ENCODE data around the gene CLEC20A.
"Not testable (repeated sequence)": the region's sequence is repeated elsewhere in the genome, so short reads cannot be mapped to it uniquely, and the experiment has no call there.

Gene CLEC20A

DNA sequence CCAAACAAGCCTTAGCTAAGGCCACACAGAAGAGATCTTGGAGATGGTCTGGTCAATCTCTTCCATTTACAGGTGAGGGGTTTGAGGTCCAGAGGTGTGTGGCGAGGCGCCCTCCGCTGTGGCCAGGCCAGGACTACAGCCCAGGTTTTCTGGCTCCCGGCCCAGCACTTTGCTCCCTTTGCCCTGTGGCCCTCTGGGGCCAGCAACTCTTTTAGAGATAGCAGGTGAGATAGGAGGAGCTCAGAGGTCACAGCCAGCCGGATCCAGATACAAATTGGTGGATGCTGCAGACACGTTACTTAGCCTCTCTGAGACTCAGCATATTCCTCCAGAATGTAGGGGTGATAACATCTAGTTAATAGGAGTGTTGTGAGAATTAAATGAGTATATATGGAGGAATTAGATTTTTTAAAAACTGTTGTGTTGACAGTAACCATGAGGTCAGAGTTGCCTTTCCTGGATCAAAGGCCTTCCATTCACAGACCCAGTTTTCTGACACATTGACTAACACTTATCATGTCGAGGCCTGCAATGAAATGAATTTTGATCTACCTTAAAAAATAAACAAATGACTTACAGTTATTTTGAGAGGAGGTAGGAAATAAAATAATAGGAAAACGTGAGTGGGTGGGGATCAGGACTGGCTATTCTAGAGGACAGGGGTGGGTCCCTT lies 32.7 kb upstream of the CLEC20A start:
- peak; percentile 33 for DNase-seq (ENCODE audit: low spot score)

DNA sequence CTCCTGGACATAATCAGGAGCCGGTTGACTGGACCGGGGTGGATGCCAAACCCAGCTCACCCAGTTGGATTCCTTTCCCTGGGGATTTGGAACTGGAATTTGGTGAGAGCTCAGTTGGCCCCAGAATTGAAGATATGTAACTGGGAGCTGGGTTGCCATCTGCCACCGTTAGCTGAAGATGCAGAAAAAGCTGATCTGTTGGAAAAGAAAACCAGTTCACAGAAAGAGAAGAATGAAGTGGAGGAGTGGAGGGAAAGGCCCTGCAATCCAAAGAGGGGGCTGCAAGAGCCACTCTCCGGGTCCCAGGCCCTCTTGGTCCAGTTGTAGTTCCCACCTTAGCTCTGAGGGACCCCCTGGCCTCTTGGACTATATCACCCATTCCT lies 32.2 kb upstream of the CLEC20A start:
- no peak for DNase-seq (ENCODE audit: low spot score)

- no peak for DNase-seq (ENCODE audit: low spot score)
Measured at GRCh38 chr1:178528228-178528952, 31.6 kb upstream of the CLEC20A start.

GRCh38 chr1:178527117-178527516 lies 30.4 kb upstream of the CLEC20A start:
- DNase-seq (ENCODE audit: low spot score): no peak

DNA sequence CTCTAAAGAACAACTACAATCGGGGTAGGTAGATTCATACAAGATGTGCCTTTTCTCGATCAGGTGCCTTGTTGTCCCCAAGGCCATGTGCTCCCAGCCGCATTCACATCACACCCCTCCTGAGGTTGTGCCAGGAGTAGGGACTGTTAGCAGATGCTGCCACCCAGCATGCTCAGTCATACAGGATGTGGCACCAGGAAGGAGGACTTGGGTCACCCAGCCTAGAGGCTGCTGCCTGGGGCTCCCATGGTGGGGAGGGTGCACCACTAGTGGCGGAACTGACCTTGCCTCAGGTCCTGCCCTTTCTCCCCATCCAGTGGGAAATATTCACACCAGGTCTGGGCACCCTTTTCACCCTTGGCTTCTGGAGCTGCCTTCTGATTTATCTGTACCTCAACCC lies 24.5 kb upstream of the CLEC20A start:
- no peak for DNase-seq (ENCODE audit: low spot score)

DNA sequence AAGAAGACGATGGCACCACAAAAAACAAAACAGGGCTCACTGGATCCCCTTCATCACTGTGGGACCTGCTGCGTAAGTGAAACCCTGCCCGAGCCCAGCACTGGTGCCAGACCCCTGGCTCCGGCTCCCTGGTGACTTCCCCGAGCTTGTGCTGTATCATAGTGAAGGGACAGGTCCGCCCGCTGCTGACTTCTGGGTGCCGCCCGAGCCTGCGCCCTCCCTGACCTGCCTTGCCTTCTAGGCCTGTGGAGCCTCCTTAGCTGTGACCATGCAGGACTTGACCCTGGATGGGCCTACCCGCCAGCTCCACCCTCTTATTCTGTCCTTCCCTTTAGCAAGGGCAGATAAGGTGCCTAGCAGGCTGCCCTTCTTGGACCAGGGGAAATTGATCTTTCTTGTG lies 24.0 kb upstream of the CLEC20A start:
- DNase-seq (ENCODE audit: low spot score): no peak

GRCh38 chr1:178518894-178519293 lies 22.1 kb upstream of the CLEC20A start:
- no peak for DNase-seq (ENCODE audit: low spot score)

GRCh38 chr1:178516110-178516509 lies 19.3 kb upstream of the CLEC20A start:
- no peak for DNase-seq (ENCODE audit: low spot score)

DNA sequence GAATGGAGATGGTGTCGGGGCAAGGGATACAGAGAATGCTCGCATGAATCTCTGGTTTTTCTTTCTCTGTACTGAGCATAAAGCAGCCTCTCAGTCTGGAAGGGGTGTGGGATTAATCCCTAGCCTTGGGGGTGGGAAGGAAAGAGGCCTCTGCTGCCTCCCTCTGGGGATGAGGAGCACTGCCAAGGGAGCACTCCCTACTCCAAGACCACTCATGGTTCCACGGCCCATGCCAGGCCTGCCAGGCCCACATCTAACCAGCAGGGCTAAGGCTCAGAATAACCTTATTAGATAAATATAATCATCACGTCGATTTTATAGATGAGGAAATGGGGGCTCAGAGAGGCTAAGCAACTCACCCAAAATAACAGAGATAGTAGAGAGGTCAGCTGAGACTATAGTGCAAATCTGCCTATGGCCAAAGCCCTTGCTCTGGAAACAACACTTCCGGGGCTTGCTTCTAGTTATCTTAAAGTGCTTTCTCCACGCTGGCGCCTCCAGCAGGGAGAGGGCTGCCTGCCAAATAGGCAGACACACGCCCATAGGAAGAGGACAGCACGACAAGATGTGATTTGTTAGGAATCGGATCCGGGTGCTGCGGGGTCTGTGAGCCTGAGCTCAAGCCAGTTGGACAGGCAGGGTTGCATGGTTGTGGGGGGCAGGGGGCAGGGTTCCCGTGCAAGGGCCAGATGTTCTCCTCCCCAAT lies 16.7 kb upstream of the CLEC20A start:
- DNase-seq (ENCODE audit: low spot score): no peak

DNA sequence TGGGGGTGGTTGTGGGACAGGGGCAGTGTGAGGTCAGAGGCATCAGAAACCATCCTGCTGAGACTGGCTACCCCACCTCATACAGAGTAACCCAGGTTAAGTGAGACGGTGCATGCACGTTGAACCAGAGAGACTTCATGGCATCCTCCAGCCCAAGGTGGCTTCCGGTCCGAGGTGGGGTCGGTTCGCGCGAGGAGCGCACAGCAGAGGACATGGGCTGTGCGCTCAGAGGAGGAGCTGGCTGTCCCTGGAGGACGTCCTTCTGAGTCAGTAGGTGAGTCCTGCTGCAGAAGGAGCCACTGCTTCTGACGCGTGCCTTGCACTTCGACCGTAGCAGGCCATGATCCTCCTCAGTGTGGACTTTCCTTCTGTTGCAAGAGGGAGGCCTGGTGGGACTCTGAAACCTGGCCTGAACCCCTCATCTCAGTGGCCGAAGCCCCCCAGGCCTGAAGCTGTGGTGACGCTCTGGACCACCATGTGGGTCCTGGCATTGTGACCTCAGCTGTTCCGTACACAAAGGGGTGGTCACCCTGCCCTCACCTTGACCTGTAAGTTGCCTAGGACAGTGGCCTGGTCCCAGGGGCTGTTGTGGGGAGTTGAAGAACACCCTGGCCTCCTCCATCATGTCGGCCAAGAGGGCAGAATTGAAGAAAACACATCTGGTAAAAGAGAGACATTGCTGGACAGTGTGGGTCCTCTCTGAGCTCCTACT lies 16.0 kb upstream of the CLEC20A start, which contains the start of gene TEX35:
TSS of gene TEX35 (plus strand) at position 544 of the 712 bp plus-strand sequence. CDS start at position 624, 80 bp downstream.
- no peak for DNase-seq (ENCODE audit: low spot score)

GRCh38 chr1:178510155-178510554 lies 13.4 kb upstream of the CLEC20A start:
- DNase-seq (ENCODE audit: low spot score): no peak

- no peak for DNase-seq (ENCODE audit: low spot score)
Measured at GRCh38 chr1:178509414-178510007, 12.7 kb upstream of the CLEC20A start.

DNA sequence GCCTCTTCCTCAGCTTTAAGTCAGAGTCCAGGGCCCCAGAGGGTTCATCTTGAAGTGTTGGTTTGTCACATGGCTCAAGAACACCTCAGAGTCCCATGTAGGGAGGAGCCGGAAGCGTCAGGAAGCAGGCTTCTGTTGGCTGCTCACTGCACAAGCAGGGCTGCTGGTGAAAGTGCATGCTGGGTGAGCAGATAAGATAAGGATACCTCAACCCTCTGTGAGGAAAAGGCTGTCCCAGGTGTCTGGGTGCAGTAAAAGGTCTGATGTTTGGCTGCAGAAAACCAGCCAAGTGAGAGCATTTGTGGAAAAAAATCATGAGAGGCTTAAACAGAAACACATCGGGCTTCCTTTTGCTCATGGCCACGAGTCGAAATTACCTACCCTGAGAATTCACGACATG lies 9.9 kb upstream of the CLEC20A start:
- peak; percentile 40 for DNase-seq (ENCODE audit: low spot score)

DNA sequence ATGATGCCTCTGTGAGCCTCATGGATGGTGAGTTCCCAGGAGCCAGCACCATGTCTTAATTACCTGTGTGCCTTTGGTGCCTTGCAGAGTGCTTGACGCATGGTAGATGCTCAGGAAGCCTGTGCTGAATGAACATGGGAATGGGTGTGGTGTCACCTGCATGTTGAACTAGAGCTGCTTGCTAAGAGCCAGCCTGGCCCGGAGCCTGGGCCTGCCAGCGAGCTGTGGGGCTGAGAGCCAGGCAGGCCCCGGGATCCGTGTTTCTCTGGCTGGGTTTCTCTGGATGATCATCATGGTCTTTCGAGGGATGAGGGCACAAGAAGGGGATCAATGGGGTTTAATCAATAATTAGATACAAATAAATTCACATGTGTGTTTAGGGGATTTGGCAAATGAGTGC lies 9.4 kb upstream of the CLEC20A start:
- DNase-seq (ENCODE audit: low spot score): no peak

DNA sequence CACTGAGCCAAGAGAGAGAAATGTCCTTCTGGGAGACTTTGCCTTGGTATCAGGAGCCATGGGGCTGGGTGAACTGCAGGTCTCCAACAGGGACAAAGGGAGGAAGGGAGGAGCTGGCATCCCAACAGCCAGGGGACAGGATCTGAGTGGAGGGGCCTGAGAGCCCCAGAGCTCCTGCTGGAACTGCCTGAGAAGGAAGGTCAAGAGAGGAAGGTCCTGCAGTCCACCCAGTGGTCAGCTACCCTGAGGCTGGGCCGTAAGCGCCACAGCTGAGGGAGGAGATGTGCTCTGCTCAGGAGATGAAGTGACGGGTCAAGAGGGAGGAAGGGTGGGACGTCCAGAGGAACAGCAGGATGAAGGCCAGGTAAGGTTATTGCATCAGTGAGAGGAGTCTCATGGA lies 7.5 kb upstream of the CLEC20A start:
- DNase-seq (ENCODE audit: low spot score): no peak

DNA sequence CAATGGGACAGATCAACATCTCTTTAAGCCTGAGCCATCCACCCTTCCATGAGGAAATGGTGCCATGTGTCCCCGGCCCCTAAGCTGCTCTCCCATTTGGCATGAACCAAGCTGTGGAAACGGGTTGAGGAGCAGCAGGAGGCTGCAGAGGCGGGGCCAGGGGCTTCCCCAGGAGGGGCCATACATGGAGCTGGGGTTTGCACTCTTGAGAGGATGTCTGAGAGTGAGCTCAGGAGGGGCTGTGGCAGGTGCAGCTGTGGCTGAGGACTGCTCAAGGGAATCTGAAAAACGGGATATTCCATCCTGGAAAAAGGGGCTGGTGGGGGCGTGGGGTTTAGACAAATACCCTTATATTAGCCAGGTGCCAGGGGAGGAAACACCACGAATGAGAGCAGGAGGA lies 7.1 kb upstream of the CLEC20A start:
- DNase-seq (ENCODE audit: low spot score): no peak

GRCh38 chr1:178503316-178503715 lies 6.6 kb upstream of the CLEC20A start:
- not testable (repeated sequence) for DNase-seq (ENCODE audit: low spot score)

DNA sequence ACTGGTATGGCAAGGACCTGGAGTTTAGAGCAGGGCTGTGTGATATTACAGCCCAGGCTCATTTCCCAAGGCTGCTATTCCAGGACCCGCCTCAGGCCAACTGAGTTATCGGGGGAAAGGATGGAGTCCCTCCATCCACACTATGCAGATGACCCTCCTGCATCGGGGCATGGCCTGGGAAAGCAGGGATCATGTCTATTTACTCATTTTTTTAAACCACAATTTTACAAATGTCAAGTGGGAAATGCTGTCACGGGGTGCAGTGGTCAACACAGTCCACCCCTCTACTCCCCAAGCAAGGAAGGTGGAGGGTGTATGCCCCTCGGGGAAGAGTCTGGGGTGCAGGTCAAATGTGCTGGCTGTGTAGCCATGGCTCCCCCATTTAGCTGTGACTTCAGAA lies 6.1 kb upstream of the CLEC20A start:
- no peak for DNase-seq (ENCODE audit: low spot score)

DNA sequence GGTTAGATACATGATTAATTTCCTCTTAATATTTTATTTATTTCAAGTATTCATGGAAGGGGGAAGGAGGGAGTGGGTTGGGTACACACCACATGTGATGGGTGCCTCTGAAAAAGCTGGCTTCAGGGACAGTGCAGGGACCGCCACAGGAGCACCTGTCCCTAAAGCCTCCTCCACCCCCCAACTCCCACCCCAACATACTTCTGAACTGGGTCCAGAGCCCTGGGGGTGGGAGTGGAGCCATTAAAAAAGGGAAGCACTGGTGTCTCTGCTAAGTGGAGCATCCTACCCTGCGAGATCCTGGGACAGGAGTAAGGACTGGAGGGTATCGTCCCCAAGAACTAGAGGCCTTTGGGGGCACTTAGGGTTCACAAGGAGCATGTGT lies 5.6 kb upstream of the CLEC20A start:
- DNase-seq (ENCODE audit: low spot score): no peak

DNA sequence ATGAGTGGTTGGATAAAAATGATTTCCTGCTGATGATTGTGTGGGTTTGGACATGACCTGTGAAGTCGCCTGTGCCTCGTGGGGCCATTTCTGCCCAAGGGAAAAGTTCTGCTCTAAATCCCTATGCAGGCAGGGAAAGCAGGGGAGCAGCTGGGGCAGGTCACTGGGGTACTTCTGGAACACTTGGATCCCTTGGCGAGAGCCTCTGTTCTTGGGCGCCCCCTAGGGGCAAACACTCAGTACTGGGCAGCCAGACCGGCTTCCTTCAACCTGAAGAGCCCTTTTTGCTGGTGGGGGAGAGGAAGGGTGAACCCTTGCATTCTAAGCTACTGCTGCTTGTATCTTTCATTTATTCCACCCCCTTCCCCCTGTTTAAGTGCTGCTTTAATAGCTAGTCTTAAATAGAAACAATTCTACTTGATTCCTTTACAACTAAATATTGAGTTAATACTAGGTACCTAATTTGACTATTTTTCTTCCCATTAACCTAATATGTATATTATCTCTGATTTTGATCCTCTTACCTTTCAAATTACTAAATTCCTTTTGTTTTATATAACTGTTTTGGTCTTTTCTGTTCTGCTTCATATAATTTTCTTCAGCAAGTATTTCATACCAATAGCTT lies 5.1 kb upstream of the CLEC20A start:
- DNase-seq (ENCODE audit: low spot score): peak; percentile 80

DNA sequence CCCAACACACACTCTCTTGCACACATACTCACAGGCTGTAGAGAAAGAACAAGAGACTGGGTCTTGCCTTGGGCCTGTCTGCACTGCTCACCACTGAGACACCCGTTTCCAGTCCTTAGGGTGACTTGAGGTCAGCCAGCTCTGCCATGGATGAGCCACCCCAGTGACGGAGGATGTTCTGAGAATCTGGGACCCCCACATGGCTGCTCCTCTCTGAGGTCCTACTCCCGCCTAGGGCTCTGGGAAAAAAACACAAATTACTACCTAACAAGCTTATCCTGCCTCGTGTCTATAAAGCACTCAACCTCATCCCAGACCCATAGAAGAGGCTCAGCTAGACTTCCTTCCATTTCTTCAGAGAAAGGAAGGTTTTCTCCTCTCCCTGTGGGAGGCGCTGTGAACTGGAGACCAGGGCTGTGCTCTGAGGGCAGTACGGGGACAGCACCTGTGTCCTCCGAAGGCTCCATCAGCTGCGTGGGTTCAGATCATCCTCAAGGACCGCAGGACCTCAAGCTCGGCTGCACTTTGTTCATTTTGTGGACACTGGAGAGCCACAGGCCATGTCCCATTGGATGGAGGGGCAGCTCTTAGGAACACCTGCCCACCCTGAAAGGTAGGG lies 4.3 kb upstream of the CLEC20A start:
- no peak for DNase-seq (ENCODE audit: low spot score)
